ENCODE data around the gene ATF4.
A peak's percentile ranks its signal among the peaks of the same experiment; 100 is the strongest.

ATF4 gene

DNA sequence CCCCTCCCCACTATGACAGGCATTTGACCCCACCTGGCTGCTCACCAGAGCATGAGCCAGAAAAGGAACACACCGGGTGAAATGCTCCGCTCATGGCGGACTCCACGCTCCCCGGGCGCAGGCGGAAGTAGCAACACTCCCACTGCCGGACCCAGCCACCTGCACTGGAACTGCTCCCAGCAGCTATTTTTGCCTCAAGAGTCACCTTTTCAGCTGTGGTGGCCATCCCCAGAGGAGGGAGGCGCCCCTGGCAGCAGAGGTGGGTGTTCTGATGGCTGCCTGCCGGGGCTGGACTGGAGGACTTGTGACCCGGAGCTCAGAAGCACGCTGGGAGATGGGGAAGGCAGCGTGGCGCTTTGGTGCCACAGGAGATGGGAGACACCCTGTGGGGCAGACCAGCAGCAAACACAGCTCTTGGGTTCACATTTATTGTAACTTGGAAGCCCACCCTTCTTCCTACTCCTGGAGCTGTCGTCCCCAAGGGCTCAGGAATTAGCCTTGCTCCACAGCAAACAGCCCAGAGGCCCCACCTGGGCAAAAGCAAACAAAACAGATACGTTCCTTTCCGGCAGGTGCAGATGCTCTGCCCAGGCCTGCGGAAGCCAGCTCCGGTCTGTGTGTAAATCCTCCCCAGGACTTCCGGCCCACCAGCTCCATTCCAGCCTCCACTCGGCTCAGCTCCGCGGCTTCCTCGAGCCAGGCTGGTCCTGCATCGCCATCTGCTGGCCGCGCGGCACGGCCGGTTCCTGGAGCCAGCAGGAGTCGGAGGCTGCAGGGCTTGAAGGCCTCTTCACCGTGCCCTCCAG, 8.5 kb downstream of the ATF4 start:
- peak; percentile 84 for DNase-seq (ENCODE audit: low read depth)

DNA sequence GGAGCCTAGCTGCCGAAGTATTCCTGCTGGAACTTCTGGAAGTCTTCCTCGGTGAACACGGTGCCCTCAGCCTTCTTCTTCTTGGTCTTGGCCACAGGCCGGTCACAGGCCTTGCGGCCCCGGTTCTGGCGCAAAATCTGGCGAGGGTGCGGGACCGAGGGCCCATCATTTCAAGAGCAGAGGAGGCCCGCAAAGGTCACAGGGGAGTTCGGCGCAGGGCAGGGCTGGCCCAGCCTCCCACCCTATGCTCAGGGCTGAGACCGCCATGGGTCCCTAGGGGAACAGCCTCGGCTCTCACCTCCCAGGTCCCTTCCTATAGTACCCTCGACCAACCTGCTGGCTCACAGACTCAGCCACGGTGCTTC, 9.1 kb downstream of the ATF4 start:
- DNase-seq (ENCODE audit: low read depth) = no peak

DNA sequence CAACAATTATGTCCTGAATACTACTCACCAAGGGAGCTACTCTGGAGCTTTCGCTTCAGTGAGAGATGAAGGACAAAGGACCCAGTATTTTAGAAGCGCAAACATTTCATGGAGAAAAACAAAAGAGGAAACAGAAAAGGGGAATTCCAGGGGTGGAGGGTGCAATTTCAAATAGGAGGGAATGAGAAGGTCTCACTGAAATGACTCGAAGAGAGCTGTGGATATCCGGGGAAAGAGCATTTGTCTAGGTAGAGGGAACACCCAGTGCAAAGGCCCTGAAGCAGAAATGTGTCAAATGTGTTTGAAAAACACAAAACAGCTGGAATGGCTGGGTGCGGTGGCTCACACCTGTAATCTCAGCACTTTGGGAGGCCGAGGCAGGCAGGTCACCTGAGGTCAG, 9.8 kb downstream of the ATF4 start:
- DNase-seq (ENCODE audit: low read depth) = no peak

DNA sequence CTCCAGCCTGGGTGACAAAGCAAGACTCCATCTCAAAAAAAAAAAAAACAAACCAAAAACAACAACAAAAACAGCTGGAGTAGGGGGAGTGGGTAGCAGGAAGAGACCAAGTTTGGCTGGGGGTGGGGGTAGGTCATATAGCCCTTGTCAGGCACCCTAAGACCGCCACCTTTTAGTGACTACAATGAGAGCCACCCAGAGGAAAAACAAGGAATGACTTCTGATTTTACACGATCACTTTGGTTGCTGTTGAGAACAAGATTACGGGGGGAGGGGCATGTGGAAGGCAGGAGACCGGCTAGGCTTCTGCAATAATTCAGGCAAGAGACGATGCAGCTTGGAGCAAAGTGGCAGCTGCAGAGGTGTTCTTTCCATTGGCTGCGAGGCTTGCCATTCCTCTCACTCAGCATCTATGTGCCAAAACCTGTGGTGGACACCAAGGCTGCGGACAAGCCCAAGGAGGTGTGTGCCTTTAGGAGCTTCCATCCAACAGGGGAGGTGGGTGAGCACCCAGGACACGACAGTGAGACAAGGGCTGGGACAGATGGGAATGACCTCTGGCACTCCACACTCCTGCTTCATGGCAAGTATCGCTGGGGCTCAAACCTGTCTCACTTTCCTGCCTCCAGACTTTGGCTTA, 10.4 kb downstream of the ATF4 start:
- DNase-seq (ENCODE audit: low read depth) = no peak

DNA sequence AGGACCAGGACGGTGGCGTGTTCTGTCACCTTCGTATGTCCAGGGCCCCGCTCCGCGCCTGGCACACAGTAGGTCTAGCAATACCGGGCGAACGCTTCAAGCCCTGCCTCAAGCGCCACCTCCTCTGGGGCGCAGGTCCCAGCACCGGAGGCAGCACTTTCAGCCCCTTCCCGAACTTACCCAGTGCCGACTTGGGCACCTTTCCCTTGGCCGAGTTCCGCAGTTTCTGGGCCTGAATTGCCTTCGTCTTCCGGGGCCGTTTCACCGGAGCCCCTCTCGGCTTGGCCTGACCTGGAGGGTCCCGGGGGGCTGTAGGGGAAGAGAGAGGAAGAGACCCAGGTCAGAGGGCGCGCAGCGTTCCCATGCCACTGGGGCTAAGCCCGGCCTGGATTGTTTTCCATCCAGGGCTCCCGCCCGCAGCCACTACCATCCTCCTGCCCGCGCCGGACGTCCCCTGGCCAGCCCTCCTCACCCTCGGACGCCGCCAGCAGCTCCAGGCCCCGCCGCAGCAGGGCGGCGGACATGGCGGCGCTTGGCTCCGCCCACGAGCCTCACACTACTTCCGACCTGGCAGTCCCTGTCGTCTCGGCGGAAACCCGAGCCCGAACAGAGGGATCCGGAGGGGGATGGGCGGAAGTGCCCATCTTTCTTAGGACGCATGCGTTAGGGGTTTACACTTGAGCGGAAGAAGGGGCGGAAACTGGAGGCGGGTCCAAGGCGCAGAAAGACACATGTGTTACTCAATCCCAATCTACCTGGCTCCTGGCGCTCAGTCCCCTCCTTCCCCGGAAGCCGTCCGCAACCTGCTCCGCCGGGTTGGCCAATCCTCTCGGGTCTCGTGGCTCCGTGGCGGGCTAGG, 12.1 kb downstream of the ATF4 start, which contains the start of gene RPS19BP1:
TSS of gene RPS19BP1 (minus strand) at position 534 of the 859 bp plus-strand sequence. CDS start at position 524, 10 bp downstream.
- peak; percentile 99 for DNase-seq (ENCODE audit: low read depth)

DNA sequence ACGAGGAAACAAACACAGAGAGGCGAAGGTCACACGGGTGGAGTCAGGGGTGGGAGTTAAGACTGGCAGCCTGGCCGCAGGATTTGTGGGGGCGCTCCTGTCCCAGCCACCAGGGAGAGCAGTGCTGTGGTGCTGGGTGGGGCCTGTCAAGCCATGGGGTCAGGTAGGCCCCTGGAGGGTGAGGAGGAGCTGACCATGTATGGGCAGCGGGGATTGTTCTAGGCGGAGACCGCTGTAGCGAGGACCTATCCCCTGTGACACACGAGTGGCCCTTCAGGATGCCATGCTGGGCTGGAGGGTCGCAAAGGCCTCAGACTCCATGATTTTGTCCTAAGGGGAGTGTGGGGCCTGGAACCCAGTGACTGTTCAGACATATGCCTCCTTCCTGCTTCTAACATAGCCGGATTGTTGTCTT, 13.7 kb downstream of the ATF4 start:
- no peak for DNase-seq (ENCODE audit: low read depth)

DNA sequence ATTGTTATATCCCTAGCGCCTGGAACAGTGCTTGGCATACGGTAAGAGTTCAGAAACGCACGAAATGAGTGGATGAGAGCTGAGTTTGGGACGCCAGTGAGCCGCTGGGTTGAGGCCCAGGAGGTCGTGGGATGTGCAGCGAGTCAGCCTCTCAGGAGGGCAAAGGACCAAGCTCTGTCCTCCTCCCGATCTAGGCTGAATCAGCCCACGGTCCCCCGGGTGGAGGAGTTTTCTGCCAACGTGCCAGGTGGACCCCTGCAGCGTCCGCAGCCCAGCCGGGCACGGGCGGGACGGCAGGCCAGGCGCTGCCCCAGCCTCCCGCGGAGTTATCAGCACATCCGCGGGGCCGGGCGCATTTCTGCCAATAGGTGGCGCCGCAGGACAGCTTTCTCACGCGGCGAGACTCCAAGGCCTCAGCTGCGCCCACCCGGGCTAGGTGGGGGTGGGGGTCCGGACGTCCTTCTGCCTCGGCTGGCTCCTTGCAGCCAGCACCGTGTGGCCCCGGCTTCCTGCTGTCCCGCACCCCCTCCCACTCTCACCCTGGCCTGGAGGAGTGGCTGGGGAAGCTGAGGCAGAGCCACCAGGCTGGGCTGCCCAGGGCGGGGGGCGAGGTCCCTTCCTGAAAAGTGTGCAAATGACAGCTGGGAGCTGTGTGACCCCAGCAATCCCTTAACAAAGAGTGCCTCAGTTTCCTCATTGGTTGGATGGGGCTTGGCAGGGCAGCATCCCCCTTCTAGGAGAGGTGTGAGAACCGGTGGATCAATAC, 14.4 kb downstream of the ATF4 start:
- peak; percentile 76 for DNase-seq (ENCODE audit: low read depth)

DNA sequence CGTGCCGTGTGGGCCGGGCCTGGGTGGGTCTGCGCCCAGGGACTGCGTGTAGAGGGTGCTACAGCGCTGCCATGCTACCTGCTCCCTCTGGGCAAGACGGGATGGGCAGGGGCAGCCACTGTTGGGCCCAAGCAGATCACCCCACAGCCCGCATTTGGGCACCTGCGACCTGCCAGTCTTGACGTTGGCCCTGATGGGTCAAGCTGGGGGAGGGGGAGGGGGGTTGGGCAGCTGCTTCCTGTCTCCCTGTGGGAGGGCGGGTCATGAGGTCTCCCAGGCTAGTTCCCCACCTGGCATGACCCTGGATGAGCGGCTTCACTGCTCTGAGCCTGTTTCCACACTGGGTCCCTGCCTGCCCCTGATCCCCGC, 15.0 kb downstream of the ATF4 start:
- no peak for DNase-seq (ENCODE audit: low read depth)

DNA sequence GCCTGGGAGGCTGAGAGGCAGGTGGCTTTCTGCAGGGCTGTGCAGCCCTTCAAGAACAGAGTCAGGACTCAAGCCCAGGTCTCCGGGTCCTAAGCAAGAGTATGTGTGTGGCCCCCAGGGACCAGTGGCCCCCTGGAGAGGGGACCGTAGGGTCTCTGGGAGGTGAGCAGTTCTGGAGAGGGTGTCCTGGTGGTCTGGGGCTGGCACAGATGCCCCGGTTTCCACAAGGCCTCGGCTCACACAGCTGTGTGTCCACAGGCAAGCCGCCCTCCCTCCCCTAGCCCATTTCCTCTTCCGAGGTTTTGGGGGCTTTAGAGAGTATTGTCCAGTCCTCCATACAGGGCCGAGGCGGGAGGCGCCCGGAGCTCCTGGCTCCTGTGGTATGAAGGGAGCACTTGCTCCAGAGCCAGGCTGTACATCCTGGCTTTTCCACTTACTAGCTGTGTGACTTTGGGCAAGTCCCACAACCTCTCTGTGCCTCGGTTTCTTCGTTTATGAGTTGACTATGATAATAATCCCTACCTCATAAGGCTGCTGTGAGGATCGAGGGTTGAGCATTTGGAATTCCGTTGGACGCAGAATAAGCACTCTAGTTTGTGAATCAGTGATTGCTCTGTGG, 15.6 kb downstream of the ATF4 start:
- no peak for DNase-seq (ENCODE audit: low read depth)

DNA sequence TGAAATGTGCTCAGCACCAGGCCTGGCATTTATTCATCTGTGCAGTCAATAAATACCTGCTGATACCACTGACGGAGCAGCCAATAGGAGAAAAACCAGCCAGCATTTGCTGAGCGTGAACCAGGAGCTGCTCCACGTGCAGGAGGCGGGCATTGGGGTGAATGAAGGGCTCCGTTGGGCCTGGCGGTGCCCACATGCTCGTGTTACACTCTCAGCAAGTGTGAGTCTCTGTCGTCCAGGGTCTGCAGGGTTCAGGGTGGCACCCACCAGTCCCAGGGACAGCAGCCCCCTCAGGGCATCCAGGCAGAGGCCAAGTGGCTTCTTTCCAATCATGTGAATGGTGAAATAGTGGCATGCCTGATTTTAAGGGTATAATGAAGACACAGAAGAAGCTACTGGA, 16.3 kb downstream of the ATF4 start:
- no peak for DNase-seq (ENCODE audit: low read depth)

DNA sequence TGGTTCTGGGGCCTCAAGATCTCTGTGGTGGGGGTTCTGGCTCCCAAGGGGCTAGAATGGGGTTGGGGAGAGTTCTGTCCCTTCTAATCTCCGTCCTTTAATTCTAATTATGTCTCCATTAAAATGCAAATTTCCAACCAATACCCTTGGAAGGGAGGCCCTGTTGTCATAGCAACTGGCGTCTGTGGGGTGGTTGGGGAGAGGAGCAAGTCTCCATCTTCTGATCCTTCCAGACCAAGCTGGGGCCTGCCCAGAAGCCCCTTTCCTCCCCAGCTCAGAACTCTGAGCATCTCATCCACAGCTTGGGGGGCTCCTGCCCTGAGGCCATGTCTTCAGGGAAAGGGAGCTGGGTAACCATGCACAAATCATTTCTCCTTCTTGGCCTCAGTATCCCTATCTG, 17.6 kb downstream of the ATF4 start:
- DNase-seq (ENCODE audit: low read depth) = no peak

DNA sequence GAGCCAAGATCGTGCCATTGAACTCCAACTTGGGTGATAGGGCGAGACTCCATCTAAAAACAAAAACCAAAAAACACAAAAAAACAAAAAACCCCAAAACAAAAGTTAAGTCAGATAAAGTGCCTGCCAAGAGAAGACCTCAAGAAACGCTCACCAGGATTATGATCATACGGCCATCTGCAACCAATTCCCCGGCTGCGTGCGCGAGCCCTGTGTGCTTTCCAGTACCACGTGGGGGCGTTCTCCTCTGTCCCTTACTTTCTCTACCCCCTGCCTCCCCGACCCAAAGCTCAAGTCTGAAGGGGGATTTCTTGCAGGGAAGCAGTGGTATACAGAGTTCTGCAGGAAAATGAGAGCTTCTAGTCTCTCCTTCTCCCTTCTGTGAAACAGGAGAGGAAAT, 22.7 kb downstream of the ATF4 start:
- DNase-seq (ENCODE audit: low read depth) = no peak

DNA sequence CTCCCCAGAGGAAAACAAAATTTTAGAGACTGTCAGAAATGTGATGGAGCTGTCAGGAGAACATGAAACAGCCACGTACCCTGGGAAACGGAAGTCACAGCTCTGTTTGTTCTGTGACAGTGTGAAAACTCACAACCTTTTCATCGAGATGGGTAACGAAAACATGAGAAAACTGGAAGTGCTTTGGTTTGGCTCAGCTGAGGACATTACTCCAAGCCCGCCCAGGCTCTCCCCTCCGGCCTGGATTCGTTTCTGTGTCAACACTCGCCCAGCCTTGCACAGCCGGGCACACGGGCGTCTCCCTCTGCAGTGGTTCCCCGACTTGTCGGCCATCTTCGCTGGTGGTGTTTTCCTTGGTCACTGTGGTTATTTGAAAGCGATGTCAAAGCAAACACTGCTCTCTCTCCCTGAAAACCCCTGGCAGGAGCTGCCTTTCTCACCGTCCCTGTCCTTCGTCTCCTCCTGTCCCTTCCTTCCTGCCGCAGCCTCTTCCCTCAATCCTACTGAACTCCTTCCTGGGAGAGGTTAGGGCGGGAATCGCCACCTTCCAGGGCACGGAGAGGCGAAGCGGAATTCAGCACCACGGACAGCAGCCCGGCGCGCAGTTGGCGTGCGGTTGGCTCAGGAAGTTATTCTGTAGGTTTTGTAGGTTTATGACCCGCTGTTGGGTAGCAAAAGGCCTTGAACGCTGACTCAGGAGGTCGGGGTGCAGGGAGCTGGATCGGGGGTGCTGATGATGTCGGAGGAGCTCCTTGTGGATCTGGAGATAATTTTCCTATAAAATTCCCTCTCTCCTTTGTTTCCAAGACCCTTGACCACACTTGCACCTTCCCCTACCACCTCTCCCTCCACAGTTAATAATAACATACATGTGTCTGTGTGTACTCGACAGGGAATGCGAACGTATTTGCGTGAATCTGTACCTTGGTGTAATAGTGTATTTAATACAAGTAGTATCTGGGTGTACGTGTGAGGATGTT, 25.3 kb downstream of the ATF4 start:
- DNase-seq (ENCODE audit: low read depth) = peak; percentile 55

DNA sequence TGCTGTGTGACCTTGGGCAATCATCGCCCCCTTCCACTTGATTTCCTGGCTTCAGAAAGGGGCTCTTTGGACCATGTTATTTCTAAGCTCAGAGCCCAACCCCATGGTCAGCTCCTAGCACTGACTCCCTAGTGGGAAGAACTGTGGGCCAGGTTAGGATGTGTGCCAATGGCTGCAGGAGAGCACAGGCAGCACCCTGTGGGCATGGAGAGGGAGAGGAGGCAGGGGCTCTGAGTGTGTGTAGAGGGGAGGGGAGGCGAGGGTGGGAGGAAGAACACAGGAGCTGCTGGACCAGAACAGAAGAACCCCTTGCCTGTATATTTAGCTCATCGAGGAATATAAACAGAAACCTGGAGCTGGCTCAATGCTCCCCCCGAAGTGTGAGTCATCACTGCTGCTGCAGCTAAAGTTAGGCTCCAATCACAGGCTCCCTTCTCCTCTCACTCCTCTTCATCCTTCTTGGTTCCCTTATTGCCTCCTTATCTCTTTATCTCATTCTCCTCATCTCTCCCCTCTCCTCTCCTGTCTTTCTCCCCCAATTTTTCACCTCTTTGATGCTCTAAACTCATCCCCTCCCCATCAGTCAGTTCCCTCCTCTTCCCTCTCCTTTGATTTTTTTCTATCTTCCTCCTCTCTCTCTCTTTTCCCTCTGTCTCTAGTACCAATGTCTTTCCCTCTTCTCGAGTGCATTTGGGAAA, 26.7 kb downstream of the ATF4 start:
- no peak for DNase-seq (ENCODE audit: low read depth)

DNA sequence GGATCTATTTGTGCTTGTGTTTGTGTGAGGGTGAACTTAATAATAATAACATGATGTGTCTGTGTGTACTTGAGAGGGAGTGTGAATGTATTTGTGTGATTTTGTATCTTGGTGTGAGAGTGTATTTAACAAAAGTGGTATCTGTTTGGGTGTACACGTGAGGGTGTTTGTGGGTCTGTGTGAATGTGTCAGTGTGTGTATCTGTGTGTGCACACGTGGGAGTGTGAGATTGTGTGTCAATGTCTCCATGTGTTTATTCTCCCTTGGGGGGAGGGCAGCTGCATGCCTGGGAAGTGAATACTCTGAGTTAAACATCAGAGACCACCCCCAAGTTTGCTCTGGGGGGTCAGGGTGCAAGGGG, 27.2 kb downstream of the ATF4 start:
- no peak for DNase-seq (ENCODE audit: low read depth)

DNA sequence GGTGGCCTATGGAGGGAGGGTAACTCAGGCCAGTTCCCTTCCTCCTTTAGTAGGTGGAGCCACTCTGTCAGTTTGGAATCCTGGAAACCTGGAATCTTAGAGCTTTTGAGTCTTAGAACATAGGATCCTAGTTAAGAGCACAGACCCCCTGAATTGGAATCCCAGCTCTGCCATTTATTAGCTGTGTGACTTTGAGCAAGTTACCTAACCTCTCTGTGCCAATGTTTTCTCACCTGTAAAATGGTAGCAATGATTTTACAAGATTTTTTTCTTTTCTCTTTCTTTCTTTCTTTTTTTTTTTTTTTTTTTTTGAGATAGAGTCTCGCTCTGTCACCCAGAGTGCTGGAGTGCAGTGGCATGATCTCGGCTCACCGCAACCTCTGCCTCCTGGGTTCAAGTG, 33.1 kb downstream of the ATF4 start:
- no peak for DNase-seq (ENCODE audit: low read depth)

DNA sequence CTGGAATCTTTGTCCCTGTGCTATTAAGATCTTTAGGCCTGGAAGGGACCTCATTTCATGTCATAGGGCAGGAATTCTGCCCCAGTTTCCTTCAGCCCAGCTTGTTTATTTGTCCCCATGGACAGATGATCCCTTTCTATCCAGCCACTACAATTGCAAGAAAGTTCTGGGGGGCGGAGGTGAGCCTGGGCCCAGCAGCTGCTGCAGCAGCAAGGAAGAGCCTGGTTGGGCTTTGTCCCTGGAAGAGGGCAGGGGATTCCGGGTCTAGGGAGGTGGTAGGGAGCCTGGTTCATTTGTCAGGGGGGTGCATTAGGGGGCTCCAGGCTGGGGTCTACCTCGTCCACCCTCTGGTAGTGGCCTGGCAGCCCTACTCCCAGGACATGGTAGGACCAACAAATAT, 33.8 kb downstream of the ATF4 start:
- DNase-seq (ENCODE audit: low read depth) = no peak

DNA sequence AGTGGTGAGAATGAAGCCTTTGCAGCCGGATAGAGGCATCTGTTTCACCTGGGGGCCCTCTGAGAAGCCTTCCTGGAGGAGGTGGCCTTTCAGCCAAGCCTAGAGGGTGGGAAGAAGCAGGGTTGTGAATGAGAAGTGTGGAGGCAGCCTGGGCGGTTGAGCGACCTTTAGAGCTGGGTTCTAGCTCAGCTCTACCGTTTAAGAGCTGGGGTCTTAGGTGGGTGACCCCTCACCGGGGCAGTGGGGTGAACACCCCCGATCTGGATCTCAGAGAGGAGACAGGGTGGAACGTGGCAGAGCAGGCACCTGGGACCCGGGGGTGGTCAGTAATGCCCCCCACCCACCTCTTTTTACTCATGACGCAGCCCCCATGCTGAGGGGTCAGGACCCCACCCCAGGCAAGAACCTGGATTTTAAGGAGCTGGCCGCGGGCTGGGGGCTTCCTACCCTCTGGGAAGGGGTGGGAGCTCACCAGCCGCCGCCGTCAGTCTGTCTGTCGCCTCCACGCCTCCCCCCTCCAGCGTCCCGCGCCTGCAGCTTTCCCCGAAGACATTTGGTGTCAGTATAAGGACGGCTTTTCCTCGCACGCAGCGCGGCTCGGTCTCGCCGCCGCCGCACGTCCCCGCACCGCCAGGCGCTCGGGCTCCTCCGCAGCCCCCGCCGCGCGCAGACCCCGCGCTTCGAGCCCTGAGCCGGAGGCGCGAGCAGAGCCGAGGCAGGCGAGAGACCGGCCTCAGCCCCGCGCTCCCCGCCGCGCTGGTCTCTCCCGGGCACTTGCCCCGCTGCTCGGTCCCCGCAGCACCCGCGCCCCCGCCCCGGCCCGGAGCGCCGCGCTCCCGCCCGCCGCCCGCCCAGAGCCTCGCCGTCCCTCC, 36.8 kb downstream of the ATF4 start:
- peak; percentile 36 for DNase-seq (ENCODE audit: low read depth)

DNA sequence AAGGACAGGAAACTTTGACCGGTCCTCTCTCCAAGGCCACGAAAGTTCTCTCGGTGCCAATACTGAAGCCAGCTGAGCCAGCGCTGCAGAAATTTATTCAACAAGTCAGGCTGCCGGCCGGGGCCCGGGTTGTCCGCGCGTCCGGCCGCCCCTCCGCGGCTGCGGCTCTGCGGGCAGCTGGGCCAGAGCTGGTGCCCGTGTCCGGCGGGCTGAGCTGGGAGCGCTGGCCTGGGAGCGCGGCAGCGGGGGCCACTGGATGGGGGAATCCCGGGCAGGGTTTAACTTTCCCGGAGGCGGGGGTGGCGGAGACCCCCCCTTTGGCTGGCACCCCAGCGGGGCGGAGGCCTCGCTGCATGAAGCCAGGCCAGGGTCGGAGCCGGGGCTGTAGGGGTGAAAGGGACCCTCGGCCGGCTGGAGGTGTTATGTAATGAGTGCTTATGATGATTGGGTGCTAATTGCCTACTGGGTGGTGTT, 37.9 kb downstream of the ATF4 start:
- no peak for DNase-seq (ENCODE audit: low read depth)
